Measurements from ENCODE around the gene VTN.

Gene VTN

GRCh38 chr17:28325211-28325610 is 44.9 kb downstream of the VTN start:
- Histone ChIP-seq H4K20me1 (ENCODE audit: insufficient read depth, low read length) (peaks cover 44% of the 10 kb centered on the region; the same call in 1 of the 2 replicates), H3K9ac (ENCODE audit: low read depth, low read length) (no peak overlapping the region), H3K4me2 (ENCODE audit: insufficient read depth, low read length) (no peak overlapping the region), H3K4me1 (ENCODE audit: insufficient read depth, low read length) (peaks cover 24% of the 10 kb centered on the region), H3K27me3 (ENCODE audit: insufficient read depth, low read length, poor library complexity) (no peaks in the 10 kb centered on the region), H3K27ac (ENCODE audit: low read length) (no peak overlapping the region), H3K36me3 (ENCODE audit: insufficient read depth, low read length) (peaks cover 67% of the 10 kb centered on the region), H3K79me2 (ENCODE audit: insufficient read depth, low read length) (peaks cover 70% of the 10 kb centered on the region), H3K9me3 (ENCODE audit: insufficient read depth, low read length, severe bottlenecking) (no peaks in the 10 kb centered on the region), H2AFZ (ENCODE audit: low read depth, low read length) (no peak overlapping the region), H3K4me3 (ENCODE audit: low read depth in 1 of 2, low read length in 2 of 2) (no peak overlapping the region)
- TF ChIP-seq EZH2 (IDR thresholded peaks at IDR 0.05; ENCODE audit: borderline replicate concordance, low read depth, low read length, severe bottlenecking) = no peak
- TF ChIP-seq, protein P1, sequence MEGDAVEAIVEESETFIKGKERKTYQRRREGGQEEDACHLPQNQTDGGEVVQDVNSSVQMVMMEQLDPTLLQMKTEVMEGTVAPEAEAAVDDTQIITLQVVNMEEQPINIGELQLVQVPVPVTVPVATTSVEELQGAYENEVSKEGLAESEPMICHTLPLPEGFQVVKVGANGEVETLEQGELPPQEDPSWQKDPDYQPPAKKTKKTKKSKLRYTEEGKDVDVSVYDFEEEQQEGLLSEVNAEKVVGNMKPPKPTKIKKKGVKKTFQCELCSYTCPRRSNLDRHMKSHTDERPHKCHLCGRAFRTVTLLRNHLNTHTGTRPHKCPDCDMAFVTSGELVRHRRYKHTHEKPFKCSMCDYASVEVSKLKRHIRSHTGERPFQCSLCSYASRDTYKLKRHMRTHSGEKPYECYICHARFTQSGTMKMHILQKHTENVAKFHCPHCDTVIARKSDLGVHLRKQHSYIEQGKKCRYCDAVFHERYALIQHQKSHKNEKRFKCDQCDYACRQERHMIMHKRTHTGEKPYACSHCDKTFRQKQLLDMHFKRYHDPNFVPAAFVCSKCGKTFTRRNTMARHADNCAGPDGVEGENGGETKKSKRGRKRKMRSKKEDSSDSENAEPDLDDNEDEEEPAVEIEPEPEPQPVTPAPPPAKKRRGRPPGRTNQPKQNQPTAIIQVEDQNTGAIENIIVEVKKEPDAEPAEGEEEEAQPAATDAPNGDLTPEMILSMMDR (IDR thresholded peaks at IDR 0.05; ENCODE audit: borderline replicate concordance, extremely low read depth, low read length, poor library complexity, severe bottlenecking) = no peak
- DNase-seq = no peak
- ATAC-seq (ENCODE audit: insufficient read depth, low read depth) = no peak

DNA sequence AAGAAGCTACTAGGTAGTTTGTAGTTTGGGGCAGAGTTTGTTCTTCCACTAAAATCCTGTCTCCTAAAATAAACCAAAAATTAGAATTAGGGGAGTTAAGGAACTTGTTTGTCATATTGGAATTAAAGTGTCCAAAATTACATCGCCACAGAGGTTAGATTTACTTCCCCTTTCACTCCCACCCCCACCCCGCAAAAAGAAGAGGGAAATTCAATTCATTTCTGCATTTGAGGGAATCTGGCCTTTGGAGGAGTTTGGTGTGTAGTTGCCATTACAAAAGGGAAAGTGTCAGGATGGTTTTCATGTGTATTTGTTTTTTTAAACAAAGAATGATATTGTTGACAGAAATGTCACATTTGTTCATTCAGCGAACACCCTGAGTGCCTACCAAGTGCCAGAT is 45.3 kb downstream of the VTN start:
- no peak overlapping the region for H3K27ac ChIP-seq (ENCODE audit: low read length)
- no peaks in the 10 kb centered on the region for H3K9me3 ChIP-seq (ENCODE audit: insufficient read depth, low read length, severe bottlenecking)
- DNase-seq = no peak
- TF ChIP-seq, protein P1 (IDR thresholded peaks at IDR 0.05; ENCODE audit: borderline replicate concordance, extremely low read depth, low read length, poor library complexity, severe bottlenecking) = no peak
- TF ChIP-seq EZH2 (IDR thresholded peaks at IDR 0.05; ENCODE audit: borderline replicate concordance, low read depth, low read length, severe bottlenecking) = no peak
- H3K9ac ChIP-seq (ENCODE audit: low read depth, low read length) = no peak overlapping the region
- H3K36me3 ChIP-seq (ENCODE audit: insufficient read depth, low read length) = peaks cover 69% of the 10 kb centered on the region
- no peak overlapping the region for H3K4me2 ChIP-seq (ENCODE audit: insufficient read depth, low read length)
- no peaks in the 10 kb centered on the region for H3K27me3 ChIP-seq (ENCODE audit: insufficient read depth, low read length, poor library complexity)
- H2AFZ ChIP-seq (ENCODE audit: low read depth, low read length) = no peak overlapping the region
- peaks cover 44% of the 10 kb centered on the region; the same call in 1 of the 2 replicates for H4K20me1 ChIP-seq (ENCODE audit: insufficient read depth, low read length)
- ATAC-seq (ENCODE audit: insufficient read depth, low read depth) = no peak
- peaks cover 29% of the 10 kb centered on the region for H3K4me1 ChIP-seq (ENCODE audit: insufficient read depth, low read length)
- peaks cover 75% of the 10 kb centered on the region for H3K79me2 ChIP-seq (ENCODE audit: insufficient read depth, low read length)
- H3K4me3 ChIP-seq (ENCODE audit: low read depth in 1 of 2, low read length in 2 of 2) = no peak overlapping the region

DNA sequence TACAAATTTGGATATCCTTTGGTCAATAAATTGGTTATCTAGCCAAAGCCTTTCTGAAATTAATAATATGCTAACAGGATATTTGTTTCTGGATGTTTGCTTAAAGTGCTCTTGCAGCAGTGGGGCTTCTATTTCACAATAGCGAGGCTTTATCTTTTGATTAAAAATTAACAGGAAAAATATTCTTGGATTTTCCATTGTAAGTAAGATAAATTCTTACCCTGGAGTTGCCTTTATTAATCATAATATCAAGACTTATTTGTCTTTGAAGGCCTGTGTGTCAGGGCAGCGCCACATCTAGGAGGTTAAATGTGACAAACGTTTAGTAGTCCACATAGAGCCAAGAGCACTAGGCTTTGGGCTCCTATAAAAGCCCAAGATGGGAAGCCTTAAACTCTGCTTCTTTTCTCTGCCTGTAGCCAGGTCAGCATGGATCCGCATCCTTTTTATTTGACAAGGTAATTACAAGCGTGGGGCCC is 45.8 kb downstream of the VTN start:
- peaks cover 42% of the 10 kb centered on the region; the same call in 1 of the 2 replicates for H4K20me1 ChIP-seq (ENCODE audit: insufficient read depth, low read length)
- H3K79me2 ChIP-seq (ENCODE audit: insufficient read depth, low read length) = peaks cover 79% of the 10 kb centered on the region
- ATAC-seq (ENCODE audit: insufficient read depth, low read depth) = no peak
- no peak overlapping the region for H3K27ac ChIP-seq (ENCODE audit: low read length)
- peaks cover 66% of the 10 kb centered on the region for H3K36me3 ChIP-seq (ENCODE audit: insufficient read depth, low read length)
- H3K4me3 ChIP-seq (ENCODE audit: low read depth in 1 of 2, low read length in 2 of 2) = no peak overlapping the region
- no peak overlapping the region for H2AFZ ChIP-seq (ENCODE audit: low read depth, low read length)
- no peak for DNase-seq
- H3K9ac ChIP-seq (ENCODE audit: low read depth, low read length) = no peak overlapping the region
- H3K4me2 ChIP-seq (ENCODE audit: insufficient read depth, low read length) = peak overlapping the region; percentile 16; the same call in 1 of the 2 replicates
- H3K27me3 ChIP-seq (ENCODE audit: insufficient read depth, low read length, poor library complexity) = no peaks in the 10 kb centered on the region
- no peaks in the 10 kb centered on the region for H3K9me3 ChIP-seq (ENCODE audit: insufficient read depth, low read length, severe bottlenecking)
- TF ChIP-seq, protein P1 (IDR thresholded peaks at IDR 0.05; ENCODE audit: borderline replicate concordance, extremely low read depth, low read length, poor library complexity, severe bottlenecking) = no peak
- no peak for TF ChIP-seq EZH2 (IDR thresholded peaks at IDR 0.05; ENCODE audit: borderline replicate concordance, low read depth, low read length, severe bottlenecking)
- peaks cover 30% of the 10 kb centered on the region for H3K4me1 ChIP-seq (ENCODE audit: insufficient read depth, low read length)

All from DND-41 (cell line).